HG02981 (cell line): Measurements from ENCODE around the gene C12orf76.

Source experiments
- ATAC-seq: cut with Tn5 transposase; IDR thresholded peaks from one replicate; pipeline ENCODE4 v1.9.1; 2021; ENCODE audit warnings: mild to moderate bottlenecking, moderate library complexity; ENCODE audit not compliant: unreplicated experiment

The C12orf76 gene

GRCh38 chr12:109997393-109997792 is 50.9 kb downstream of the C12orf76 start:
- ATAC-seq = no peak

- ATAC-seq = no peak
These were observed 51.9 kb downstream of the C12orf76 start for GRCh38 chr12:109996483-109996853.

- ATAC-seq = peak; percentile 77
These were observed 52.4 kb downstream of the C12orf76 start, which contains the start of gene GIT2 for GRCh38 chr12:109995686-109996482. Gene GIT2 (minus strand): TSS chr12:109996368. CDS start chr12:109996224, 144 bp downstream.

GRCh38 chr12:109995361-109995685 is 53.0 kb downstream of the C12orf76 start:
- ATAC-seq = no peak

GRCh38 chr12:109994401-109995175 is 53.7 kb downstream of the C12orf76 start:
- no peak for ATAC-seq

- ATAC-seq = no peak
These were observed 55.2 kb downstream of the C12orf76 start for GRCh38 chr12:109993091-109993490.

- no peak for ATAC-seq
These were observed 56.7 kb downstream of the C12orf76 start for GRCh38 chr12:109991586-109991985.
